H1 (cell line): ENCODE measurements around the gene NT5M. TPM values are rescaled to one million over a fixed set of nuclear protein-coding genes. Genes with fewer than 3 reads are reported as not detected.

Experiments
- EZH2 ChIP-seq: fragments of 200-600 bp; sonication (generic); IDR thresholded peaks from 2 replicates; pipeline ENCODE4 v1.7.1; 2012; ENCODE audit warnings: low read depth, mild to moderate bottlenecking, moderate library complexity, low read length, inconsistent platforms; ENCODE audit not compliant: severe bottlenecking
- GABPA ChIP-seq: IDR thresholded peaks from 2 replicates; pipeline ENCODE4 v1.6.1; 2011; ENCODE audit warnings: mild to moderate bottlenecking, low read length, moderate library complexity, borderline replicate concordance; ENCODE audit not compliant: insufficient read depth
- polyA plus RNA-seq, 7 experiments: library from polyadenylated mRNA; depleted of rRNA in 3 of 7; stranded (reverse) in 5 of 7; unstranded in 2 of 7; fragments of >200 nt in 5 of 7; fragments of 200-250 nt in 2 of 7; gene quantifications; 1 replicate in 5 of 7; 2 replicates in 1 of 7; 4 replicates in 1 of 7; pipeline versions ENCODE4 v1.2.1 to v1.2.3, GENCODE V29; 2011 to 2013; ENCODE audit warnings: missing spikeins in 2 of 7, mixed read lengths in 2 of 7
- total RNA-seq: library from RNA; stranded (reverse); fragmentation: NEBNext Ultra II Directional; extraction: Animal tissue kit (Norgen Biotek cat#: 25700); gene quantifications from 2 replicates; pipeline ENCODE4 v1.2.1, GENCODE V29; 2021

The NT5M gene
- total and polyA plus RNA-seq, 2 of the 8 experiments (the other 6 are each of a cell fraction or from before 2014, with no cell fraction given): 7.6 to 18.2 TPM

GRCh38 chr17:17309356-17309755 lies 6.2 kb downstream of the NT5M start (continued):
- TF ChIP-seq GABPA: no peak
- TF ChIP-seq EZH2: no peak
- TF ChIP-seq, all 59 proteins: peak for 0
